A549 (cell line): Measurements from ENCODE around the gene ACACA. TPM values are rescaled to one million over a fixed set of nuclear protein-coding genes. Genes with fewer than 3 reads are reported as not detected.

Source experiments
- ATAC-seq, 2 experiments: fragments of 200-7000 bp in 1 of 2; fragments of >200 bp in 1 of 2; cut with Nextera tagmentation in 1 of 2; cut with Tn5 transposase in 1 of 2; 3 replicates each; pipeline versions ENCODE4 v1.8.0 to v1.9.1; 2018 to 2020; ENCODE audit warnings: mild to moderate bottlenecking in 1 of 2, moderate library complexity in 1 of 2
- CTCF ChIA-PET: fragments of 300-600 bp; sonication (Branson Sonifier 250); formaldehyde crosslinking; extraction: SDS; loops from one replicate; lab custom pipeline; 2021; ENCODE audit warnings: antibody characterized with exemption, inconsistent platforms; lab: Yijun Ruan, JAX
- POLR2A ChIA-PET: fragments of 350-600 bp; formaldehyde crosslinking; extraction: SDS; loops from one replicate; lab custom pipeline; 2021; ENCODE audit warnings: antibody characterized with exemption, inconsistent platforms; lab: Yijun Ruan, JAX
- DNase-seq, 2 experiments: peaks; one replicate each; pipeline versions ENCODE4 v3.0.0 to v3.0.0-alpha.2; 2011 to 2016; ENCODE audit warnings: low read depth in 1 of 2, low spot score in 1 of 2
- FAIRE-seq: peaks from 2 replicates; lab custom pipeline; 2011; peaks lifted over from hg19 to GRCh38; lab: Jason Lieb, UNC
- H3K27ac ChIP-seq, 2 experiments: fragments of >200 bp; sonication (Bioruptor Twin); formaldehyde crosslinking; 3 replicates each; pipeline ENCODE4 v1.5.1; 2016 to 2017
- H3K4me1 ChIP-seq: fragments of >200 bp; sonication (Bioruptor Twin); formaldehyde crosslinking; 3 replicates; pipeline ENCODE4 v1.6.1; 2016
- H3K4me2 ChIP-seq: fragments of >200 bp; sonication (Bioruptor Twin); formaldehyde crosslinking; 3 replicates; pipeline ENCODE4 v1.6.1; 2016
- H3K4me3 ChIP-seq: fragments of >200 bp; sonication (Bioruptor Twin); formaldehyde crosslinking; 3 replicates; pipeline ENCODE4 v1.5.1; 2016
- H3K9me3 ChIP-seq: fragments of >200 bp; sonication (Bioruptor Twin); formaldehyde crosslinking; 3 replicates; pipeline ENCODE4 v1.6.1; 2016
- FOSL2 ChIP-seq, 2 experiments: fragments of 450-650 bp in 1 of 2; fragments of >200 bp in 1 of 2; sonication (Bioruptor Twin) in 1 of 2; formaldehyde crosslinking; IDR thresholded peaks; 2 replicates each; pipeline versions ENCODE4 v1.5.0 to v1.6.1; 2016 to 2020; ENCODE audit warnings: mild to moderate bottlenecking in 1 of 2, moderate library complexity in 1 of 2
- HOXA7 ChIP-seq: fragments of 250-450 bp; sonication (Bioruptor Pico); IDR thresholded peaks from 2 replicates; pipeline ENCODE4 v1.5.0; 2020; ENCODE audit warnings: mild to moderate bottlenecking, moderate library complexity
- HOXB13 ChIP-seq: fragments of 250-450 bp; sonication (Bioruptor Pico); IDR thresholded peaks from 2 replicates; pipeline ENCODE4 v1.5.0; 2020; ENCODE audit warnings: low read depth, mild to moderate bottlenecking, moderate library complexity
- HOXB5 ChIP-seq: fragments of 250-450 bp; sonication (Bioruptor Pico); IDR thresholded peaks from 2 replicates; pipeline ENCODE4 v1.5.0; 2020; ENCODE audit warnings: mild to moderate bottlenecking, moderate library complexity
- JUNB ChIP-seq: fragments of >200 bp; sonication (Bioruptor Twin); formaldehyde crosslinking; IDR thresholded peaks from 2 replicates; pipeline ENCODE4 v1.6.1; 2016
- NFE2L2 ChIP-seq: fragments of 150-350 bp; conservative IDR thresholded peaks from 2 replicates; pipeline ENCODE4 v1.6.1; 2014; ENCODE audit warnings: low read length
- RARB ChIP-seq: fragments of 250-450 bp; sonication (Bioruptor Pico); IDR thresholded peaks from 2 replicates; pipeline ENCODE4 v1.8.0; 2021; ENCODE audit warnings: mild to moderate bottlenecking, moderate library complexity
- WGBS: methylation state at CpG from one replicate; pipeline ENCODE4 v1.1.6; 2017; ENCODE audit errors: missing lambda C conversion rate; 5-methylcytosine and 5-hydroxymethylcytosine counted together
- polyA plus RNA-seq, 4 experiments: library from polyadenylated mRNA; depleted of rRNA in 3 of 4; stranded (reverse); fragments of >200 nt; fragmentation: RNase III in 1 of 4; extraction: RNeasy Plus Mini Kit Qiagen cat#74134 plus additional on column Dnase treatment in 1 of 4; gene quantifications; 2 replicates in 3 of 4; 3 replicates in 1 of 4; pipeline ENCODE4 v1.2.3, GENCODE V29; 2011 to 2017
- TF ChIP-seq, protein P1 (sequence below): IDR thresholded peaks from 2 replicates; pipeline ENCODE4 v1.6.1; 2012; ENCODE audit warnings: low read depth, borderline replicate concordance
- TF ChIP-seq, protein P2 (sequence below): fragments of 200-600 bp; sonication (generic); IDR thresholded peaks from 2 replicates; pipeline ENCODE4 v1.6.1; 2016; ENCODE audit warnings: antibody characterized with exemption, mild to moderate bottlenecking, moderate library complexity
- TF ChIP-seq, protein P3 (sequence below): fragments of 250-450 bp; sonication (Bioruptor Pico); IDR thresholded peaks from 2 replicates; pipeline ENCODE4 v1.5.0; 2021; ENCODE audit warnings: mild to moderate bottlenecking, moderate library complexity, borderline replicate concordance
- TF ChIP-seq, protein P4 (sequence below): IDR thresholded peaks from 2 replicates; pipeline ENCODE4 v1.6.1; 2012

Gene ACACA
- polyA plus RNA-seq, 2 of the 4 experiments (the other 2 are of a cell fraction): 51.8 to 112 TPM

DNA sequence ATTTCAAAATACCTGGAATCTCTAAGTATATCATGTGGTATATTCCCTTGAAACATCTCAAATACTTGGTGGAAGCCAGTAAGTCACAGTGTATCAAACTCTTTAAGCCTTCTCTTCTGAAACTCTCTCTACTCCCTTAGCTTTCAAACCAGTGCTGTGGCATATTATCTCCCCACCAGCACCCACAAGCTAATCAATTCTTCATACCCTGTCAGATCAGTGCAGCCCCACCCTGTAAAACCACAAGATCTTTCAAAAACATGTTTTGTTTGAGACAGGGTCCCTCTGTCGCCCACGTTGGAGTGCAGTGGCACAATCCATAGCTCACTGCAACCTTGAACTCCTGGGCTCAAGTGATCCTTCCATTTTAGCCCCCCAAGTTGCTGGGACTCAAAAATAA is 122.4 kb downstream of the ACACA start:
- CTCF ChIA-PET: interaction anchor here (1.0 kb wide), 1 partner anchor 12 kb away, joined by 3 read pairs; no protein-coding TSS in a partner anchor
- no peaks in the 10 kb centered on the region for H3K4me1 ChIP-seq
- H3K4me2 ChIP-seq: no peak overlapping the region
- no peak for FAIRE-seq
- POLR2A ChIA-PET: no interaction called here
- no peaks in the 10 kb centered on the region for H3K9me3 ChIP-seq
- TF ChIP-seq, protein P1, sequence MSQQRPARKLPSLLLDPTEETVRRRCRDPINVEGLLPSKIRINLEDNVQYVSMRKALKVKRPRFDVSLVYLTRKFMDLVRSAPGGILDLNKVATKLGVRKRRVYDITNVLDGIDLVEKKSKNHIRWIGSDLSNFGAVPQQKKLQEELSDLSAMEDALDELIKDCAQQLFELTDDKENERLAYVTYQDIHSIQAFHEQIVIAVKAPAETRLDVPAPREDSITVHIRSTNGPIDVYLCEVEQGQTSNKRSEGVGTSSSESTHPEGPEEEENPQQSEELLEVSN: no peak
- no peak for TF ChIP-seq FOSL2 (IDR thresholded peaks at IDR 0.05)
- no peak for TF ChIP-seq FOSL2 (CRISPR knock-in tag; IDR thresholded peaks at IDR 0.05)
- no peak overlapping the region for H3K27ac ChIP-seq
- no peak for ATAC-seq
- H3K4me3 ChIP-seq: no peak overlapping the region
- WGBS: 98% methylated on average over 2 of the region's 2 CpGs
- DNase-seq: no peak

DNA sequence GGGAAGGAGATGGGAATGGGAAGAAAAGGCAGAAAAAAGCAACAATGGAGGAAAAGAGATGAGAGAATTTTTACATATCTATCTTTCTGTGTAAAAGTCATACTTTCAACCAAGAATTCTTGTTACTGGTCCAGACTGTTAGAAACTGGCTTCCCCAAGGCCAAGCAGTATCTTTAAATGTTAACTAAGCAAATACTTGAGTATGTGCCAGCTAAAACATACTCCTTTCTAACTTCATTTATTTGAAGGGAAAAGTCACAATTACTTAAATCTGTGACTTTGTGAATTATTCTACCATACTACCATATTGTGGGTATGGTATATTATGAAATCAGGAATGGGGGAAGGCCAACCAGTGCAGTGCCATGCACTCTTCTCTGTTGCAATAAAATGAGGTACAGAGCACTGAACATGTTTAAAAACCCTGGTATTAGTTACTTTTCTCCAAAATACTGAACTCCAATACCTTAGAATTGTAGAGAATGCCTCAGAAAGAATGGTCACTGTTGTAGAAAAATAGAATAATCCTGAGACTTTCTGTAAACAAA is 123.1 kb downstream of the ACACA start:
- no peak overlapping the region for H3K27ac ChIP-seq
- no peak for ATAC-seq
- no peak overlapping the region for H3K4me2 ChIP-seq
- no peaks in the 10 kb centered on the region for H3K4me1 ChIP-seq
- H3K4me3 ChIP-seq: no peak overlapping the region
- H3K9me3 ChIP-seq: no peaks in the 10 kb centered on the region
- DNase-seq: no peak
- TF ChIP-seq, protein P2, sequence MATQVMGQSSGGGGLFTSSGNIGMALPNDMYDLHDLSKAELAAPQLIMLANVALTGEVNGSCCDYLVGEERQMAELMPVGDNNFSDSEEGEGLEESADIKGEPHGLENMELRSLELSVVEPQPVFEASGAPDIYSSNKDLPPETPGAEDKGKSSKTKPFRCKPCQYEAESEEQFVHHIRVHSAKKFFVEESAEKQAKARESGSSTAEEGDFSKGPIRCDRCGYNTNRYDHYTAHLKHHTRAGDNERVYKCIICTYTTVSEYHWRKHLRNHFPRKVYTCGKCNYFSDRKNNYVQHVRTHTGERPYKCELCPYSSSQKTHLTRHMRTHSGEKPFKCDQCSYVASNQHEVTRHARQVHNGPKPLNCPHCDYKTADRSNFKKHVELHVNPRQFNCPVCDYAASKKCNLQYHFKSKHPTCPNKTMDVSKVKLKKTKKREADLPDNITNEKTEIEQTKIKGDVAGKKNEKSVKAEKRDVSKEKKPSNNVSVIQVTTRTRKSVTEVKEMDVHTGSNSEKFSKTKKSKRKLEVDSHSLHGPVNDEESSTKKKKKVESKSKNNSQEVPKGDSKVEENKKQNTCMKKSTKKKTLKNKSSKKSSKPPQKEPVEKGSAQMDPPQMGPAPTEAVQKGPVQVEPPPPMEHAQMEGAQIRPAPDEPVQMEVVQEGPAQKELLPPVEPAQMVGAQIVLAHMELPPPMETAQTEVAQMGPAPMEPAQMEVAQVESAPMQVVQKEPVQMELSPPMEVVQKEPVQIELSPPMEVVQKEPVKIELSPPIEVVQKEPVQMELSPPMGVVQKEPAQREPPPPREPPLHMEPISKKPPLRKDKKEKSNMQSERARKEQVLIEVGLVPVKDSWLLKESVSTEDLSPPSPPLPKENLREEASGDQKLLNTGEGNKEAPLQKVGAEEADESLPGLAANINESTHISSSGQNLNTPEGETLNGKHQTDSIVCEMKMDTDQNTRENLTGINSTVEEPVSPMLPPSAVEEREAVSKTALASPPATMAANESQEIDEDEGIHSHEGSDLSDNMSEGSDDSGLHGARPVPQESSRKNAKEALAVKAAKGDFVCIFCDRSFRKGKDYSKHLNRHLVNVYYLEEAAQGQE: no peak
- TF ChIP-seq, all 56 proteins: peak for 0
- POLR2A ChIA-PET: no interaction called here
- FAIRE-seq: no peak
- CTCF ChIA-PET: no interaction called here

DNA sequence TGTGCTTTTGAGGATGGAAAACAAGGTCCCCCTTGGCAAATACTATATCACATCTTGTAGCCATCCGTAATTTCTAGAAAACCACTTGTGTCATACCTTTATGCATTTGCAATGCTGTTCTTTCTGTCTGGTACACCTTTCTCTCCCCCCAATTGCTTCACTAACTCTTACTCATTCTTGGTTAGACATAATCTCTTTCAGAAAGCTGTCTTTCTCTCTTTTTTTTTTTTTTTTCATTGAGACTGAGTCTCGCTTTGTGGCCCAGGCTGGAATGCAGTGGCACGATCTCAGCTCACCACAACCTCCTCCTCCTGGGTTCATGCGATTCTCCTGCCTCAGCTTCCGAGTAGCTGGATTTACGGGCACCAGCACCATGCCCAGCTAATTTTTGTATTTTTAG is 125.8 kb downstream of the ACACA start:
- DNase-seq: no peak
- Histone ChIP-seq H3K4me3 (no peak overlapping the region), H3K9me3 (no peaks in the 10 kb centered on the region), H3K4me2 (no peak overlapping the region), H3K4me1 (peaks cover 21% of the 10 kb centered on the region), H3K27ac (no peak overlapping the region)
- TF ChIP-seq, protein P3, sequence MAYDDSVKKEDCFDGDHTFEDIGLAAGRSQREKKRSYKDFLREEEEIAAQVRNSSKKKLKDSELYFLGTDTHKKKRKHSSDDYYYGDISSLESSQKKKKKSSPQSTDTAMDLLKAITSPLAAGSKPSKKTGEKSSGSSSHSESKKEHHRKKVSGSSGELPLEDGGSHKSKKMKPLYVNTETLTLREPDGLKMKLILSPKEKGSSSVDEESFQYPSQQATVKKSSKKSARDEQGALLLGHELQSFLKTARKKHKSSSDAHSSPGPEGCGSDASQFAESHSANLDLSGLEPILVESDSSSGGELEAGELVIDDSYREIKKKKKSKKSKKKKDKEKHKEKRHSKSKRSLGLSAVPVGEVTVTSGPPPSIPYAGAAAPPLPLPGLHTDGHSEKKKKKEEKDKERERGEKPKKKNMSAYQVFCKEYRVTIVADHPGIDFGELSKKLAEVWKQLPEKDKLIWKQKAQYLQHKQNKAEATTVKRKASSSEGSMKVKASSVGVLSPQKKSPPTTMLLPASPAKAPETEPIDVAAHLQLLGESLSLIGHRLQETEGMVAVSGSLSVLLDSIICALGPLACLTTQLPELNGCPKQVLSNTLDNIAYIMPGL (CRISPR knock-in tag): no peak
- TF ChIP-seq HOXB5 (no peak), JUNB (no peak), RARB (CRISPR knock-in tag) (no peak), HOXB13 (CRISPR knock-in tag) (no peak), HOXA7 (CRISPR knock-in tag) (no peak), NFE2L2 (no peak), FOSL2 (IDR thresholded peaks at IDR 0.05) (no peak), FOSL2 (CRISPR knock-in tag; IDR thresholded peaks at IDR 0.05) (no peak)
- TF ChIP-seq, protein P4, sequence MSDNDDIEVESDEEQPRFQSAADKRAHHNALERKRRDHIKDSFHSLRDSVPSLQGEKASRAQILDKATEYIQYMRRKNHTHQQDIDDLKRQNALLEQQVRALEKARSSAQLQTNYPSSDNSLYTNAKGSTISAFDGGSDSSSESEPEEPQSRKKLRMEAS: no peak
- WGBS: 94% methylated on average over 6 of the region's 6 CpGs
- FAIRE-seq: no peak
- POLR2A ChIA-PET: no interaction called here
- CTCF ChIA-PET: interaction anchor here (1.2 to 1.3 kb wide), 2 partner anchors 12 to 44 kb away, joined by 3 to 4 read pairs; no protein-coding TSS in a partner anchor
- ATAC-seq: no peak
